ENCODE results near the gene DRD1.

GRCh38 chr5:175489693-175490443 lies 45.9 kb upstream of the DRD1 start:
- TF ChIP-seq POLR2A (IDR thresholded peaks at IDR 0.05) (no peak), CTCF (IDR thresholded peaks at IDR 0.05) (no peak)

Measured in uterus (tissue), 2 donors.